Measurements from ENCODE around the gene CASQ2.

DNA sequence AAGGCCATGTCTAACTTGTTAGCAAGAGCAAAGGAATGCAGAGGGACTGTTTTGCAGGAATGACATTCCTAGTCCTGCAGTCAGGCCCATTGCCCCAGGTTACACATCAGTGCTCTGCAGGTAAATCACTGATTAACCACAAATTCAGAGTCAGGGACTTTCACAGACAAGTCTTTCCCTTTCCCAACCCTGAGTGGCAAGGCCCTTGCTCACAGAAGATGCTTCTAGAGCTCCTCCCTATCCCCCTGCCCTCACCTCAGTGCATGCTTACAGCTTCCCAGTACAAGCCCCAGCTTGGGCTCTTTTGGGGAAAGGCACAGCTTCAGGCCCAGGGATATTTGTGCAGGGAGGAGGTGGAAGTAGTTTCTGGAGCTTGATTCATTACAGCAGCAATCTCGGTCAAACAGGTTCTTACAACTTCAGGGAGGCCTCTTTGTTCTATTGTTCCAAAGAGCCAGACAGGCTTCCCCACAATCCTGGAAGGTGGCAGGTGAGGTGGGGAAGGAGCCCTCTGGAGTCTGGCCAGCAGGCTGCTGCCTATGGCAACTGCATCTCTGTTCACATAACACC is 53.9 kb downstream of the CASQ2 start:
- TF ChIP-seq, protein P1, sequence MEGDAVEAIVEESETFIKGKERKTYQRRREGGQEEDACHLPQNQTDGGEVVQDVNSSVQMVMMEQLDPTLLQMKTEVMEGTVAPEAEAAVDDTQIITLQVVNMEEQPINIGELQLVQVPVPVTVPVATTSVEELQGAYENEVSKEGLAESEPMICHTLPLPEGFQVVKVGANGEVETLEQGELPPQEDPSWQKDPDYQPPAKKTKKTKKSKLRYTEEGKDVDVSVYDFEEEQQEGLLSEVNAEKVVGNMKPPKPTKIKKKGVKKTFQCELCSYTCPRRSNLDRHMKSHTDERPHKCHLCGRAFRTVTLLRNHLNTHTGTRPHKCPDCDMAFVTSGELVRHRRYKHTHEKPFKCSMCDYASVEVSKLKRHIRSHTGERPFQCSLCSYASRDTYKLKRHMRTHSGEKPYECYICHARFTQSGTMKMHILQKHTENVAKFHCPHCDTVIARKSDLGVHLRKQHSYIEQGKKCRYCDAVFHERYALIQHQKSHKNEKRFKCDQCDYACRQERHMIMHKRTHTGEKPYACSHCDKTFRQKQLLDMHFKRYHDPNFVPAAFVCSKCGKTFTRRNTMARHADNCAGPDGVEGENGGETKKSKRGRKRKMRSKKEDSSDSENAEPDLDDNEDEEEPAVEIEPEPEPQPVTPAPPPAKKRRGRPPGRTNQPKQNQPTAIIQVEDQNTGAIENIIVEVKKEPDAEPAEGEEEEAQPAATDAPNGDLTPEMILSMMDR (IDR thresholded peaks at IDR 0.05) = no peak
- TF ChIP-seq EZH2 (IDR thresholded peaks at IDR 0.05) (no peak), EZH2phosphoT487 (IDR thresholded peaks at IDR 0.05) (no peak)
